ENCODE data around the gene SELENOV. TPM values are rescaled to one million over a fixed set of nuclear protein-coding genes. Genes with fewer than 3 reads are reported as not detected.

The SELENOV gene
- polyA plus RNA-seq, 3 donors = not detected

DNA sequence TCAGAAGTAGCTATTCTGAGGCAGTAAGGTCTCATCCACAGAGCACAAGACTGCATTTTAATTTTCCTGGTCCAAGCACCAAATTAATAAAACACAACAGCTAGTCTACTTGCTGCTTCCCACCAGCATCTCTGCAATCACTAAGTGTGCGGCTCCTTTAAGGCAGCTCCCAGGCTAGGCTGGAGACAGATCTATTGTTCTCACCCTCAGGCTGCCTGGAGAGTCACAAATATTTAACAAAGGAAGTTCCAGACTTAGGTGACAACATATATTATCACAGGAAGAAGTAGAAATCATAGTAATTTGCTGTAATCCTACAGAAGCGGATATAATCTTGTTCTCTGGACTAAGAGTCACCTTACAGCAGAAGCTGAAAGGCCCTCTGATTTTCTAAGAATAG lies 27.3 kb downstream of the SELENOV start:
- H3K36me3 Mint-ChIP-seq = peaks cover 3 to 5% of the 10 kb centered on the region in 2 donors
- H3K79me2 ChIP-seq (ENCODE audit: insufficient read depth, low read length) = peaks cover 19% of the 10 kb centered on the region
- H3K4me3 ChIP-seq (replicated peaks in 1 of 3; ENCODE audit: low read depth in 2 of 3, low read length in 3 of 3) = no peak overlapping the region
- no peak overlapping the region for H3K27ac ChIP-seq (ENCODE audit: low read depth in 1 of 2, low read length in 2 of 2)
- H3K4me1 Mint-ChIP-seq = peaks cover 25% of the 10 kb centered on the region
- H3K4me1 ChIP-seq (ENCODE audit: control insufficient read depth in 1 of 2, insufficient read depth in 2 of 2, low read length in 2 of 2) = peaks cover 12 to 18% of the 10 kb centered on the region in 2 donors
- no peak overlapping the region for H3K9ac ChIP-seq (ENCODE audit: insufficient read depth, low read length, poor library complexity, severe bottlenecking)
- no peak for DNase-seq
- no peaks in the 10 kb centered on the region for H3K9me3 ChIP-seq (replicated peaks in 1 of 2; ENCODE audit: control insufficient read depth in 1 of 2, insufficient read depth in 1 of 2, low read length in 2 of 2)
- no peak overlapping the region for H3K4me3 Mint-ChIP-seq
- peak overlapping the region in 1 of 7 donors; percentile 59 for H3K27ac Mint-ChIP-seq
- H3K36me3 ChIP-seq (replicated peaks in 1 of 2; ENCODE audit: control insufficient read depth in 1 of 2, insufficient read depth in 2 of 2, low read length in 2 of 2) = no peaks in the 10 kb centered on the region
- no CpG with 5 or more reads among the region's 2 CpGs for WGBS (ENCODE audit: insufficient coverage)
- no peak overlapping the region for H3K4me2 ChIP-seq (replicated peaks; ENCODE audit: extremely low read depth, low read length, poor library complexity, severe bottlenecking)
- intact Hi-C loops (cut with micrococcal nuclease) = loop anchor here in 1 of 2 donors (5.0 kb wide), 1 partner anchor 415 kb away; the partner anchor contains the start of gene PAK4
- H3K27me3 Mint-ChIP-seq (ENCODE audit: low read depth in 3 of 3) = peaks cover 3 to 20% (median 15%) of the 10 kb centered on the region in 3 donors
- H4K20me1 ChIP-seq (ENCODE audit: insufficient read depth, low read length) = no peaks in the 10 kb centered on the region
- H2AFZ ChIP-seq (ENCODE audit: insufficient read depth, low read depth, low read length, poor library complexity, severe bottlenecking) = peak overlapping the region; percentile 29
- no peak for TF ChIP-seq CTCF (IDR thresholded peaks at IDR 0.05)
- peaks cover 0 to 3% (median 0%) of the 10 kb centered on the region in 7 donors for H3K9me3 Mint-ChIP-seq
- no peaks in the 10 kb centered on the region for H3K27me3 ChIP-seq (ENCODE audit: control insufficient read depth in 2 of 2, insufficient read depth in 2 of 2, low read length in 2 of 2)

GRCh38 chr19:39543477-39543857 lies 28.5 kb downstream of the SELENOV start:
- intact Hi-C loops (cut with micrococcal nuclease) = loop anchor here in 1 of 2 donors (5.0 kb wide), 1 partner anchor 416 kb away; the partner anchor contains the start of gene PAK4
- Mint-ChIP-seq H3K36me3 (peaks cover 0 to under 1% of the 10 kb centered on the region in 2 donors), H3K4me1 (peaks cover 18% of the 10 kb centered on the region), H3K4me3 (no peak overlapping the region), H3K27ac (no peak overlapping the region), H3K27me3 (ENCODE audit: low read depth in 3 of 3) (peaks cover 3 to 21% (median 17%) of the 10 kb centered on the region in 3 donors), H3K9me3 (peaks cover 0 to 3% (median 0%) of the 10 kb centered on the region in 7 donors)
- TF ChIP-seq CTCF (IDR thresholded peaks at IDR 0.05) = no peak
- no peak overlapping the region for H3K4me2 ChIP-seq (replicated peaks; ENCODE audit: extremely low read depth, low read length, poor library complexity, severe bottlenecking)
- no peaks in the 10 kb centered on the region for H3K27me3 ChIP-seq (ENCODE audit: control insufficient read depth in 2 of 2, insufficient read depth in 2 of 2, low read length in 2 of 2)
- peaks cover 12 to 15% of the 10 kb centered on the region in 2 donors for H3K4me1 ChIP-seq (ENCODE audit: control insufficient read depth in 1 of 2, insufficient read depth in 2 of 2, low read length in 2 of 2)
- H3K9ac ChIP-seq (ENCODE audit: insufficient read depth, low read length, poor library complexity, severe bottlenecking) = no peak overlapping the region
- no peak overlapping the region for H3K4me3 ChIP-seq (replicated peaks in 1 of 3; ENCODE audit: low read depth in 2 of 3, low read length in 3 of 3)
- H3K79me2 ChIP-seq (ENCODE audit: insufficient read depth, low read length) = peaks cover 8% of the 10 kb centered on the region
- no peak overlapping the region for H3K27ac ChIP-seq (ENCODE audit: low read depth in 1 of 2, low read length in 2 of 2)
- no peaks in the 10 kb centered on the region for H3K36me3 ChIP-seq (replicated peaks in 1 of 2; ENCODE audit: control insufficient read depth in 1 of 2, insufficient read depth in 2 of 2, low read length in 2 of 2)
- no peak for DNase-seq
- H4K20me1 ChIP-seq (ENCODE audit: insufficient read depth, low read length) = no peaks in the 10 kb centered on the region
- 100% methylated on average over 2 of the region's 3 CpGs for WGBS (ENCODE audit: insufficient coverage)
- no peak overlapping the region for H2AFZ ChIP-seq (ENCODE audit: insufficient read depth, low read depth, low read length, poor library complexity, severe bottlenecking)
- H3K9me3 ChIP-seq (replicated peaks in 1 of 2; ENCODE audit: control insufficient read depth in 1 of 2, insufficient read depth in 1 of 2, low read length in 2 of 2) = no peaks in the 10 kb centered on the region
